Natural killer cell (primary cell): ENCODE data around the gene GNAT2. TPM values are rescaled to one million over a fixed set of nuclear protein-coding genes. Genes with fewer than 3 reads are reported as not detected.

Experiments used
- ATAC-seq, 3 donors: fragments of 150-1000 bp in 2 of 3; fragments of 200-7000 bp in 1 of 3; cut with Tn5 transposase; 1 replicate in 1 of 3; 2 replicates in 2 of 3; pipeline ENCODE4 v1.10.0; 2021; ENCODE audit warnings: mild to moderate bottlenecking in 2 of 3, moderate library complexity in 2 of 3
- DNase-seq, 2 donors: peaks; one replicate each; pipeline versions ENCODE4 v3.0.0 to v3.0.0-alpha.2; 2013 to 2021; ENCODE audit warnings: mixed read lengths in 1 of 2
- H3K27ac ChIP-seq: one replicate; pipeline ENCODE4 v1.5.1; 2013; ENCODE audit warnings: mild to moderate bottlenecking, low read length
- H3K27me3 ChIP-seq: one replicate; pipeline ENCODE4 v1.6.1; 2013; ENCODE audit warnings: low read length; ENCODE audit not compliant: control insufficient read depth, insufficient read depth
- H3K36me3 ChIP-seq: one replicate; pipeline ENCODE4 v1.6.1; 2013; ENCODE audit warnings: low read length; ENCODE audit not compliant: control insufficient read depth, insufficient read depth
- H3K4me1 ChIP-seq: one replicate; pipeline ENCODE4 v1.6.1; 2013; ENCODE audit warnings: low read length; ENCODE audit not compliant: control insufficient read depth, insufficient read depth
- H3K4me3 ChIP-seq: one replicate; pipeline ENCODE4 v1.5.1; 2013; ENCODE audit warnings: low read length
- H3K9me3 ChIP-seq: one replicate; pipeline ENCODE4 v1.6.1; 2013; ENCODE audit warnings: low read length; ENCODE audit not compliant: control insufficient read depth, insufficient read depth
- H3K27ac Mint-ChIP-seq, 2 donors: one replicate each; pipeline ENCODE4 v1.8.0; 2022; ENCODE audit warnings: mild to moderate bottlenecking in 2 of 2, mixed read lengths in 2 of 2, moderate library complexity in 1 of 2
- H3K27me3 Mint-ChIP-seq, 2 donors: one replicate each; pipeline ENCODE4 v1.8.0; 2022; ENCODE audit warnings: low read depth in 2 of 2, mixed read lengths in 2 of 2
- H3K36me3 Mint-ChIP-seq: one replicate; pipeline ENCODE4 v1.8.0; 2022; ENCODE audit warnings: mixed read lengths
- H3K4me1 Mint-ChIP-seq, 2 donors: one replicate each; pipeline ENCODE4 v1.8.0; 2022; ENCODE audit warnings: mixed read lengths in 2 of 2
- H3K4me3 Mint-ChIP-seq: one replicate; pipeline ENCODE4 v1.8.0; 2022; ENCODE audit warnings: mild to moderate bottlenecking, moderate library complexity, mixed read lengths
- H3K9me3 Mint-ChIP-seq, 2 donors: one replicate each; pipeline ENCODE4 v1.8.0; 2022; ENCODE audit warnings: mixed read lengths in 2 of 2
- WGBS: methylation state at CpG from one replicate; pipeline ENCODE4 v1.1.7; 2013; ENCODE audit warnings: missing lambda C conversion rate; ENCODE audit not compliant: insufficient coverage; 5-methylcytosine and 5-hydroxymethylcytosine counted together
- intact Hi-C: fragments of 100-400 bp; cut with micrococcal nuclease; formaldehyde crosslinking; loops from one replicate; pipeline ENCODE4 v1.14.2; 2022
- total RNA-seq, 4 donors: library from RNA; stranded (reverse); fragments of 120-200 nt in 1 of 4; gene quantifications; one replicate each; pipeline versions ENCODE4 v1.2.3 to v1.2.4, GENCODE V29; 2013 to 2022
- TF ChIP-seq, protein P1 (sequence below): fragments of 200-600 bp; IDR thresholded peaks from one replicate; pipeline ENCODE4 v1.8.0; 2022; ENCODE audit warnings: antibody characterized with exemption

The GNAT2 gene
- total RNA-seq, 3 donors from 2014 or later (not counting 1 experiment from before 2014, with no cell fraction given) = not detected

DNA sequence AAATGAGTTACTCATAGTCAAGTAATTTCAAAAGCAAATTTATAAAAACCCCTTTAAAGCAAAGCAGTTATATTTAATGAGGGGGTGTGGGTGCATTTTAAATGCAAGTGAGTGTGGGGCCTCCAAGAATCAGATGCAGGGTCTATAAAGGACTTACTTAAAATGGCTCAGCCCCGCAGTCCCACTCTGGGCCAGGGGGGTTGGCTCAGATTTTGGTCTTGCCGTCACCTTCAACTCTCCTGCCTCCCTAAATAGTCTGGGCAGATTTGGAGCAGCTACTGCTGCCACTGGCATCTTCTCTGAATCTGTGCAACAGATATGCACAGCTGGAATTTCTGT, 16.4 kb upstream of the GNAT2 start:
- WGBS = 98% methylated on average over 2 of the region's 2 CpGs
- Histone ChIP-seq H3K27me3 (no peaks in the 10 kb centered on the region), H3K4me1 (peaks cover 10% of the 10 kb centered on the region), H3K9me3 (no peaks in the 10 kb centered on the region), H3K27ac (no peak overlapping the region), H3K36me3 (peaks cover 10% of the 10 kb centered on the region), H3K4me3 (no peak overlapping the region)
- no peak for ATAC-seq
- TF ChIP-seq, protein P1, sequence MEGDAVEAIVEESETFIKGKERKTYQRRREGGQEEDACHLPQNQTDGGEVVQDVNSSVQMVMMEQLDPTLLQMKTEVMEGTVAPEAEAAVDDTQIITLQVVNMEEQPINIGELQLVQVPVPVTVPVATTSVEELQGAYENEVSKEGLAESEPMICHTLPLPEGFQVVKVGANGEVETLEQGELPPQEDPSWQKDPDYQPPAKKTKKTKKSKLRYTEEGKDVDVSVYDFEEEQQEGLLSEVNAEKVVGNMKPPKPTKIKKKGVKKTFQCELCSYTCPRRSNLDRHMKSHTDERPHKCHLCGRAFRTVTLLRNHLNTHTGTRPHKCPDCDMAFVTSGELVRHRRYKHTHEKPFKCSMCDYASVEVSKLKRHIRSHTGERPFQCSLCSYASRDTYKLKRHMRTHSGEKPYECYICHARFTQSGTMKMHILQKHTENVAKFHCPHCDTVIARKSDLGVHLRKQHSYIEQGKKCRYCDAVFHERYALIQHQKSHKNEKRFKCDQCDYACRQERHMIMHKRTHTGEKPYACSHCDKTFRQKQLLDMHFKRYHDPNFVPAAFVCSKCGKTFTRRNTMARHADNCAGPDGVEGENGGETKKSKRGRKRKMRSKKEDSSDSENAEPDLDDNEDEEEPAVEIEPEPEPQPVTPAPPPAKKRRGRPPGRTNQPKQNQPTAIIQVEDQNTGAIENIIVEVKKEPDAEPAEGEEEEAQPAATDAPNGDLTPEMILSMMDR = no peak
- Mint-ChIP-seq H3K27me3 (peaks cover 0 to 14% of the 10 kb centered on the region in 2 donors), H3K9me3 (no peaks in the 10 kb centered on the region), H3K27ac (no peak overlapping the region), H3K4me3 (no peak overlapping the region), H3K4me1 (peaks cover 5 to 8% of the 10 kb centered on the region in 2 donors), H3K36me3 (no peaks in the 10 kb centered on the region)
- intact Hi-C loops = no loop called here
- peak in 1 of 2 donors; percentile 1 for DNase-seq

- Mint-ChIP-seq H3K9me3 (no peaks in the 10 kb centered on the region), H3K36me3 (no peaks in the 10 kb centered on the region), H3K4me3 (no peak overlapping the region), H3K27me3 (peaks cover 0 to 12% of the 10 kb centered on the region in 2 donors), H3K4me1 (peaks cover 2 to 6% of the 10 kb centered on the region in 2 donors), H3K27ac (no peak overlapping the region)
- H3K36me3 ChIP-seq = peaks cover 14% of the 10 kb centered on the region
- intact Hi-C loops = no loop called here
- TF ChIP-seq, protein P1 = no peak
- H3K9me3 ChIP-seq = no peaks in the 10 kb centered on the region
- ATAC-seq = no peak
- 35% methylated on average over 12 of the region's 13 CpGs for WGBS
- no peak overlapping the region for H3K4me3 ChIP-seq
- H3K27ac ChIP-seq = no peak overlapping the region
- DNase-seq = peak in 1 of 2 donors; percentile 49
- H3K4me1 ChIP-seq = peaks cover 4% of the 10 kb centered on the region
- H3K27me3 ChIP-seq = no peaks in the 10 kb centered on the region
Measured at GRCh38 chr1:109634771-109635750, 15.6 kb upstream of the GNAT2 start.

- intact Hi-C loops = no loop called here
- peak in 1 of 2 donors; percentile 3 for DNase-seq
- Histone ChIP-seq H3K36me3 (peaks cover 21% of the 10 kb centered on the region), H3K9me3 (no peaks in the 10 kb centered on the region), H3K4me3 (no peak overlapping the region), H3K27me3 (no peaks in the 10 kb centered on the region), H3K4me1 (peaks cover 3% of the 10 kb centered on the region), H3K27ac (no peak overlapping the region)
- Mint-ChIP-seq H3K27ac (no peak overlapping the region), H3K27me3 (peaks cover 0 to 11% of the 10 kb centered on the region in 2 donors), H3K36me3 (no peaks in the 10 kb centered on the region), H3K4me1 (peaks cover 0 to 4% of the 10 kb centered on the region in 2 donors), H3K4me3 (no peak overlapping the region), H3K9me3 (no peaks in the 10 kb centered on the region)
- TF ChIP-seq, protein P1 = no peak
- 79% methylated on average over 6 of the region's 6 CpGs for WGBS
- no peak for ATAC-seq
Measured at GRCh38 chr1:109634292-109634691, 14.9 kb upstream of the GNAT2 start.
